GM13977 (cell line): Measurements from ENCODE around the gene PTGS1.
"Not testable (repeated sequence)": the region's sequence is repeated elsewhere in the genome, so short reads cannot be mapped to it uniquely, and the experiment has no call there.

ENCODE experiments used
- DNase-seq: peaks from one replicate; pipeline ENCODE4 v3.0.0; 2012; ENCODE audit warnings: low spot score
- CTCF ChIP-seq: IDR thresholded peaks from 2 replicates; pipeline ENCODE4 v1.5.1; 2012; ENCODE audit warnings: mild to moderate bottlenecking, control low read depth; ENCODE audit not compliant: insufficient read depth; ENCODE audit errors: extremely low read depth, missing control alignments
- in situ Hi-C: fragments of 300-500 bp; cut with MboI; formaldehyde crosslinking; loops from one replicate; pipeline ENCODE4 v1.12.0; 2022; ENCODE audit warnings: low sequenced_read_pairs, low pct_unique_long_range_greater_than_20kb, mixed read lengths, inconsistent platforms; ENCODE audit not compliant: unreplicated experiment

The PTGS1 gene

DNA sequence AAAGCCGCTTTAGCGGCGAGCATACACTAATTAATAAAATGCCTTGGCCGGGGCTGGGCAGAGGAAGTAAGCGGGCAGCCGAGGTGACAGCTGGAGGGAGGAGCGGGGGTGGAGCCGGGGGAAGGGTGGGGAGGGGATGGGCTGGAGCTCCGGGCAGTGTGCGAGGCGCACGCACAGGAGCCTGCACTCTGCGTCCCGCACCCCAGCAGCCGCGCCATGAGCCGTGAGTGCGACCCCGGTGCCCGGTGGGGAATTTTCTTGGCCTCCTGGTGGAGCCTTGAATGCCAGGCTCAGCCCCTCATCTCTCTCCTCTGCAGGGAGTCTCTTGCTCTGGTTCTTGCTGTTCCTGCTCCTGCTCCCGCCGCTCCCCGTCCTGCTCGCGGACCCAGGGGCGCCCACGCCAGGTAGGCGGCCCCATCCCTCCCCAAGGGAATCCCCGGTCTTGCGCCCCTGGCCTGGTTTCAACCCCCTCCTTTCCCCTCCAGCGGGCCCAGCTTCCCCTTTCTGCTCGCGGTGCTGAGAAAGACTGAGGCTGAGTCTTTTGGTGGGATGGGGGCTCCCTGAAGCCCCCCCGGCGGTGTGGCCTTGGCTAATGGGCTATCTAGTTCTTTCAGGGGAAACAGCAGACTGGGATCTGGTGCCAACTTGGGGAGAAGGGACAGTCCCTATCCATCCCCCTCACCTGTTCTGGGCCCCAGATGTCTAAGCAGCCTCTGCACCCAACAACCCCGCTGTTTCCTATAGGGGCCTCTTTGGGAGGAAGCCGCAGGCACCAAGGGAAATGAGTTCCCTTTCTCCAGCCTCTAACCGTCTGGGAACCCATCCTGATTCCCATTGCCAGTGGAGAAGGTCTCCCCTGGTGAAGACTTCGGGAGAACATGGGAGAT, at the start of gene PTGS1:
Gene PTGS1, plus strand, starts transcription at position 156 of the 887 bp plus-strand sequence. Its CDS starts 61 bp downstream, at position 217.
- in situ Hi-C loops, result no loop called here
- DNase-seq, result peak; percentile 61
- TF ChIP-seq CTCF, result no peak

GRCh38 chr9:122322553-122322952, 48.3 kb upstream of the PTGS1 start:
- no peak for DNase-seq
- in situ Hi-C loops, result no loop called here
- TF ChIP-seq CTCF, result no peak

GRCh38 chr9:122324665-122325064, 46.2 kb upstream of the PTGS1 start:
- in situ Hi-C loops, DNase-seq: not testable (repeated sequence)

GRCh38 chr9:122325124-122325523, 45.7 kb upstream of the PTGS1 start:
- in situ Hi-C loops, result no loop called here
- DNase-seq, result no peak
- no peak for TF ChIP-seq CTCF

DNA sequence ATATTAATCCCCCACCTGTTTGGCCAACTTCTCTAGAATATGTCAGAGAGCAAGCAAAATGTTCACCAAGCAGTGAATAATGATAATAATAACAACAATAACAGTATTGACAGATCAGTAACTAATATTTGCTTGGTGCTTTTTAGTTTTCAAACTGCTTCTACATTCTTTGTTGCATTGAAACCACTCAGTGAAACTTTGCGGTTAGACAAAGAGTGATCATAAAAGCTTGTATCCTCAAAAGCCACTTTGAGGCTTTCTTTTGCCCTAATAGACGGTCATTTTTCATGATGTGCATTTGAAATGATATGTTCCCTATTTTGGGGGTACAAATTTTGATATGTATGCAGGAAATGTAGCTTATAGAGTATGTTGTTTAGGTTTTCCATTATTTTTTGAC, 43.6 kb upstream of the PTGS1 start:
- in situ Hi-C loops, result no loop called here
- DNase-seq, result no peak

GRCh38 chr9:122329597-122329996, 41.2 kb upstream of the PTGS1 start:
- in situ Hi-C loops, result no loop called here
- DNase-seq, result no peak
- no peak for TF ChIP-seq CTCF

More for the DNA sequence above, 43.6 kb upstream of the PTGS1 start:
- TF ChIP-seq CTCF, result no peak

GRCh38 chr9:122330466-122330865, 40.4 kb upstream of the PTGS1 start:
- DNase-seq, in situ Hi-C loops: not testable (repeated sequence)

DNA sequence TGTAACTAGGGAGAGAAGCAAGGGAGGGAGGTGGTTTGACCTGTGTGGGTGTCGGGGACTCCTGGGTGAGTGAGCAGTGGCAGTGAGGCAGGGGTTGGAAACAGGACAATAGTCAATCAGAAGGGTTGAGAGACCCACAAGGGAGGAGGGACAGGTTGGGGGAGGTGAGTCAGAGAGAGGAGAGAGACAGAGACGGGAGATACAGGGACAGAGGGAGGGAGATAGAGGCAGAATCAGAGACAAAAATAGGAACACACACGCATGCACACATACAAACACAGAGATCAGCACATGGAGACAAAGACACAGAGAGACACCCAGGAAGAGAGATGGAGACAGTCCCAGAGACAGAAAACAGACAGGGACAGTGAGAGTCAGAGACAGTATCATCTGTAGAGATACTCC, 39.3 kb upstream of the PTGS1 start:
- TF ChIP-seq CTCF, result no peak
- no peak for DNase-seq
- in situ Hi-C loops, result no loop called here
